Activated gamma-delta T cell (primary cell): ENCODE measurements around the gene FGF2.
"Not testable (repeated sequence)": the region's sequence is repeated elsewhere in the genome, so short reads cannot be mapped to it uniquely, and the experiment has no call there.

Source experiments
- DNase-seq: peaks from one replicate; lab custom pipeline; 2025; lab: John Stamatoyannopoulos, UW

FGF2 gene

DNA sequence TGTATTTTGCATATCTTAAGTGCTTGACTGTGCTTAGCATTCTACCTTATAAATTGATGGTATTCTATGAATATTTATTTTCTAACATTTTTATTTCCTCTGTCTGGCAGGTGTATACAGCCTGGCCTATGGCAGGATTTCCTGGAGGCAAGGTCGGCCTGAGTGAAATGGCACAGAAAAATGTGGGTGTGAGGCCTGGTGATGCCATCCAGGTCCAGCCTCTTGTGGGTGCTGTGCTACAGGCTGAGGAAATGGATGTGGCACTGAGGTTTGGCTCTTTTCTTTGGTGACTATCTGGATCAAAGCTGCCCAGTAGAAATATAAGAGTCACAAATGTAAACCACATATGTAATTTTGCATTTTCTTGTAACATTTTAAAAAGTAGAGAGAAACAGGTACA is 102.3 kb downstream of the FGF2 start:
- no peak for DNase-seq

DNA sequence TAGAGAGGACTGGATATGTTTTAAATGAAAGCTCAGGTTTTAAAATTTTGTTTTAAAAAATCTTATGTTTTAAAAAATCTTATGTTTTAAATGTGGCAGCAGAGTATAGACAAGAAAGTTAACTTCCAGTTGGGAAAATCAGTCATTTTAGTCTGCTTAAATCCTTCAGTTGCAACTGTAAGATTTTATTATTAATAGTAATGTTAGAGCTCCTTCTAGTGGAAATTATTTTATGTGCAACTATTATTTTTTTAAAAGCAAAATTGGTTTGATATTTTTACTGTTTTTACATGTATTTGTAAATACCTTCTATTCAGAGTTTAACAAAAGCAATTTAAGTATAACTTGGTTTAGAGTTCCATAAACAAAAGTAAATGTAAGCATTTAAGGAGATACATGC is 104.2 kb downstream of the FGF2 start:
- no peak for DNase-seq

GRCh38 chr4:122932763-122933162 is 106.1 kb downstream of the FGF2 start:
- DNase-seq, result no peak

GRCh38 chr4:122945136-122945535 is 118.5 kb downstream of the FGF2 start:
- not testable (repeated sequence) for DNase-seq

GRCh38 chr4:122946142-122946541 is 119.5 kb downstream of the FGF2 start:
- no peak for DNase-seq
